GM19324 (cell line): Measurements from ENCODE around the gene SOBP.

ENCODE experiments used
- ATAC-seq: cut with Tn5 transposase; IDR thresholded peaks from one replicate; pipeline ENCODE4 v1.9.1; 2021; ENCODE audit warnings: mild to moderate bottlenecking, moderate library complexity; ENCODE audit not compliant: unreplicated experiment, low FRiP score

SOBP gene

GRCh38 chr6:107578642-107579341, 88.9 kb downstream of the SOBP start:
- no peak for ATAC-seq

DNA sequence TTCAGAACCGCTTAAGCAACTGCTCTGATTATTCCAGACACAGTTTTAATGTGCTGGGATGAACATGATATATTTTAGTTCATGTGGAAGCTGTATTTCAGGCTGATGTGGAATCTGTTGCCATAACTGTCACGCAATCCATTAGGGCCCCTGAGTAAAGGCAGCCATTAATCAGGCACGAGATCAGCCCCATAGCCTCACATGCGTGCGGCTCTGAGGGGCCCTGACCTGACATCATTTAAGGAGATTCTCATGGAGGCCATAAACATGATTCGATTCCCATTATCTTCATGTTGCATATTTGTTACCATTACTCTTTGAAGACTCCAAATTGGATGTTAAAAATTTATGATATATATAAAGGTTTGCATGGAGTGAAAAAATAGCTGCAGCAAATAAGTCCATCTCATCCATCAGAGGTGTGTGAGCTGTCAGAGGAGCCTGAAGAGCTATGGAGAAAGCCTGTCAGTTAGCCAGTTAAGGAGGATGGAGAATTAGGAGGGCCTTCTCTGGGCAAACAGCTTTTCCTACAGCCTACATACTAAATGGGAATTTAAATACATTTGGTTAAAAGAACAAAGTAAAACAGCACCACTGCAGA, 89.6 kb downstream of the SOBP start:
- no peak for ATAC-seq

GRCh38 chr6:107582086-107582485, 92.2 kb downstream of the SOBP start:
- no peak for ATAC-seq

DNA sequence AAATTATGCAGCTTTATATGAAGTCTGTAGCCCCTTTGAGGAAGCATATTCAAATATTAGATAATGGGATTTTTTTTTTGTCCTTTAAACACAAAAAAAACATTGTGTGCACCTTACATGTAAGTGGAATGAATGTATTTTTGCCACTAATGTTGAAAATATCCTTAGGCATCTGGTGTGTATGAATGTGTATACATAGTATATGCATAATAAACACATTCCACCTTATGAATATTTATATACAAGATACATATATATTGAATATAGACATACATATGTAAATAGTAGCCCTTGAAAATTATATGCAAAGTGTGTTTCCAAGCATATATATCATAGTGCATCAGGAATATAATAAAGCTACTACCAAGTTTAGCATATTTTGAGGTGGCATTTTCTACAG, 94.8 kb downstream of the SOBP start:
- no peak for ATAC-seq

- no peak for ATAC-seq
Measured at GRCh38 chr6:107585815-107586435, 96.0 kb downstream of the SOBP start.

- ATAC-seq = no peak
Measured at GRCh38 chr6:107587451-107587850, 97.5 kb downstream of the SOBP start.

- ATAC-seq = no peak
Measured at GRCh38 chr6:107589199-107589598, 99.3 kb downstream of the SOBP start.

- ATAC-seq = no peak
Measured at GRCh38 chr6:107589934-107590333, 100.0 kb downstream of the SOBP start.

- ATAC-seq = no peak
Measured at GRCh38 chr6:107590378-107590777, 100.5 kb downstream of the SOBP start.

DNA sequence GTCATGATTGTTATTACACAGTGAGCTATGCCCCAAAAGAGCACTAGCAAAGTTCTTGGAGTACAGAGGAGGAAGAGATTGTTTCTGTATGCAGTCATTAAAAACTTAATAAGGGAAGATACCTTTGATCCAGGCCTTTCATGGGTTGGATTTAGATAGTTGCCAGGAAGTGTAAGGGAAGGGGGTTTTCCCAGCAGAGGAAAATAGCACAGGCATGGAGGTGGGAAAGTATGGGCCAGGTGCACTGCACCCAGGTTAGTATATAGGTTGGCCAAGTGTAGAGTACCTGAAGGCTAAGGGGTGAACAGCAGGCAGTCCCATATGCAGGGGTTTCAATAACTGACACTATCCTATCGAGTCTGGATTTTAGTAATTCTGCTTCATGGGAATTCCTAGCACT, 101.4 kb downstream of the SOBP start:
- ATAC-seq = no peak

DNA sequence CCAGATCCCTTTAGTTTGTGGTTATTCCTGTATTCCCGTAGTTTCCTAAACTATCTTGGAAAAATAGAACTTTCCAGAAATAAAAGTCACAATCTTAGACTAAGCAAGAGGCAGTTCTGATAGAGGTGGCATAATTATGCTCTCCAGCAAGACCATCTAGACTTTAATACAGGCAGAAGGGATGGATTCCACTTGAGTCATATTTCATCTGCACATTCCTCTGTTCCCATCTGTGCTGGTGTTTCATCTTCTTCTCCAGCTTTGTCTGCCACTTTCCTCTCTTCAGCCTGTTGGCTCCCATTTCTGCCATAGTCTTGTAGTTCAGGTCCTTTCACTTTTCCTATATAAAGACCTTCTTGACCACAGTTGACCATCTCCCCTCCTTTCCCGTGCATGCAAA, 102.9 kb downstream of the SOBP start:
- ATAC-seq = no peak

- ATAC-seq = no peak
Measured at GRCh38 chr6:107594736-107595135, 104.8 kb downstream of the SOBP start.

DNA sequence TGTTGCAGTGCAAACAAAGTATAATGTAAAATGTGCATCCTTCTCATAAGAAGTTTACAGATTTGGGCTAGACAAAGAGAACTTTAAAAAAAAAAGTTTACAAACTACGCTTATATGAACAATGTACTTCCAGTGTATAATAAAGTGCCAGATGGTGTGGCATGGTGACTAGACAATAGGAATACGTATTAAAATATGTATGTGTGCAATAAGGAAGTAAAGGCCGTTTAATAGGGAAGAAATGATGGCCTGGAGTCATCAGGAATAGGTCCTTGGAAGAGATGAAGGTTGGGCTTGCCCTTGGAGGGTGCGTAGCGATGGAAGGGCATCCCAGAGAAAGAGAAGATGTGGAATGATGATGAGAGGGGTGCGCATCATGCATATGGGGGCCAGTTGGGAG, 108.2 kb downstream of the SOBP start:
- ATAC-seq = no peak

DNA sequence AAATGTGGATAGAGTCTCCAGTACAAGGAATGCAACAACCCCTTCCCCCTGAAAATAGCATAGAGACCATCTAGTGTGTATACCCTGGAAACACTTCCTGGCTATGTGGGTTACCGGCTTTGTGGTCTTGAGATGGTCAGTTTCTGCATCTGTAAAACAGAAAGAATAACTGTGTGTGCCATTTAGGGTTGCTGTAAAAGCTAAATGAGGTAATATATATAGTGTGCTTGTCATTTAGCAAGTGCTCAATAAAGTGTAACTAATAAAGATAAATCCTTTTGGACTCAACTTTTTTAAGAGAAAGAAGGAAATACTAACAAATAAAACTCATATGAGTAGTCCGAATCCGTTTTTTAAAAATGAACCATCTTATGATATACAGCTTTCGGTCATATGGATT, 109.1 kb downstream of the SOBP start:
- no peak for ATAC-seq

- no peak for ATAC-seq
Measured at GRCh38 chr6:107600121-107600520, 110.2 kb downstream of the SOBP start.

DNA sequence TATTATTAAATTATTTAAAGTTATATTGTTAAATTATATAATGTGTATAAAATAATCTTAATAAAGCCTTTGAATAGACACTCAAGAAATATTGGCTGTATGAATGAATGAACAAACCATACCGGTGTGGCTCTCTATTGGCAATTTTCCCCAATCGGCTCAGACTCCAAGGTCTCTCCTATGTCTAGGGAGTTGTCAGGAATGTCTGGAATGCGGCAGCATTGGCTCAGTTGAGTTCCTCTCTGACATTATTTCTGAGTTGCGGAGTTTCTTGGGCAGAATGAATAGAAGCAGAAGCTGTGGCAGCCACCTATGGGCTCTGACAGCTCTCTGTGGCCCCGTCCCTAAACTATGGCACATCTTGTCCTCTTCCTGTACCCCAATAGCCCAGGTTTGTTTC, 111.0 kb downstream of the SOBP start:
- ATAC-seq = no peak

DNA sequence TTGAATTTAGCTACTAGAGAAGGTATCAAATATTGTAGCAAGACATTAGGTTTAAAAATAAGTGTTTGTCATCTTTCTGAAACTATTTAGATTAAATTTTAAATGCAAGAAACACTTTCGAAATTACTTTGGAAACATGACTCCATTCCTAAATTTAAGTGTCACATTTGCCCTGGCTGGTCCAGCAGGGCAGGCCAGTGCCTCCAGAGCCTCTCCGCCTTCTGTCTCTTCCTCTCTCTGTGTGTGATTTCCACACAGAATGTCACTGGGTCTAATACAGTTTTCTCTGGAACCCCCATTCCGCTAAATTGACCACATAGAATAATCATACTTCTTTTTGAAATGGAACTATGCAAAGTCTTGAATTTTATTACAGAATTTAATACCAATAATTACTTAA, 111.5 kb downstream of the SOBP start:
- no peak for ATAC-seq

GRCh38 chr6:107602321-107603005, 112.5 kb downstream of the SOBP start:
- no peak for ATAC-seq

DNA sequence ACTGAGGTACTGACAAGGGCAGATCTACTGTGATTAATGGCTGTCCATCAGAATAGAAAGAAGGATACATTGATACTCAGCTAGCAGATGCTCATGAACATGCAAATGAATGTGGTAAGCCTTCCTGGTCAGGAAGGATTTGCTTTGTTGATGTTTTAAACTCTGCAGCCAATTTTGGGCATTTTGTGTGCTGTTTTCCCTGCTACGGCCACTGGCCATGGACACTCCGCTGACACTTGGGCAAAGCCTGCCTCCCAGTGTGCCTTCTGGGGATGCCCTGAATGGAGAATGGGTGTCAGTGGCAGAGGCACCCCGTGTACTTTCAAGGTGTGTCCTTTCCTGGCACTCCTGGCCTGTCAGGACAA, 113.1 kb downstream of the SOBP start:
- ATAC-seq = no peak

DNA sequence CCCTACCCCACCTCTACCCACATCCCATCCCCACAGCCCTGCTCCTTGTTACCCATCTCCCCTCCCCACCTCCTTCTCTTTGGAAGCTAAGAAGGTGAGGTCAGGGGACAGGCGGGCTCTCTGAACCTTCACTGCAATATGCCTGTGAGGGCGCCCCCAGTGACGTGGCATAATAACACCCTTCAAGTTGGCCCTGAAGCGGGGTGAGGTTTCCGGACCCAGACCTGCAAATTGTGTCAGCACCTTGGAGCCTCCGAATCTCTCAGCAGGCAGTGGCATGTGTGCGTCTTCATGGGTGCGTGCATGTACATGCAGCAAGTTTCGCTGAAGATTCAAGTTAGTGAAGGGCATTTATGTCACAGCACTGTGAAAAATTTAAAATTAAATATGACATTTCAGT, 114.6 kb downstream of the SOBP start:
- ATAC-seq = no peak

- no peak for ATAC-seq
Measured at GRCh38 chr6:107606407-107606806, 116.5 kb downstream of the SOBP start.

DNA sequence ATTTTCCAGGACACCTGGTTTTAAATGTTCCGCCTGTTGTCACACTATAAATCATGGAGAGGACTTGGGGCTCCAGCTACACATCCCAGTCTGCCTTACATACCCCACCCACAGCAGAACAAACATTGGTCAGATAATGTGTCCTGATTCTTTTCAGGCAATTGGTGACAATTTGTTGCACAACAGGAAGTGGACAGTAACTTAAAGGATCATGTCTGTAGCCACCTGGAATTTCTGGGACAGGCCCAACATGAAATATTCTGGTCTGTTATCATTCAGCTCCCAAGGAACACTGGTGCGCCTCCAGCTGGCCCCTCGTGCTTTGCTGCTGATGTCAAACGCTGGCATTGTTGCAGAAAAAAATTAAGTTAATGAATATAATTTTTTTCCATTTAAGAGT, 117.2 kb downstream of the SOBP start:
- ATAC-seq = no peak
